Activated CD4-positive, alpha-beta T cell treated with anti-CD3 and anti-CD28 coated beads, Interleukin-2, Interleukin-4, amounts not matched to agents 100 ng/mL and 50 ng/mL, durations not matched to agents 16 hours and 8 hours (primary cell): ENCODE data around the gene WFDC6.
A peak's percentile ranks its signal among the peaks of the same experiment; 100 is the strongest.
"Not testable (repeated sequence)": the region's sequence is repeated elsewhere in the genome, so short reads cannot be mapped to it uniquely, and the experiment has no call there.

Source experiments
- DNase-seq: peaks from one replicate; pipeline ENCODE4 v3.0.0-alpha.2; 2020; ENCODE audit warnings: low spot score

Gene WFDC6

DNA sequence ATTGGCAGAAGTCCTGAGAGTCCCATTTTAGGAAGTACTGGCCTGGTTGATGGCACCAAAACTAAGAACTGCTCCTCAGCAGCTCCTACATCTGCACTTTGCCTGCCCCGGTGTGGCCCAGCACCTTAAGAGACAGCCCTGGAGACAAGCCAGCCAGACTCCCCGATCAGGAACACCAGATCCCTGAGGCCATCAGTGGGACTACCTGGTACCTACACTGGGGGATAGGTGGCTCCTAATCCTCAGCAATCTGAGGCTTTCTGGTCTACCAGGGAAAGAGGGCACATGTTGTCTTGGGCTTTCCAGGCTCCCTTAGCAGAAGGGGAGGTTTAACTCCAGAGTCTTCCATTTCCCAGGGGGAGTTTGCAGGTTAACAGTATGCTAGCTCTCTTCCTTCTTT, at the start of gene WFDC6:
WFDC6 (minus strand) TSS at position 101 of the 400 bp plus-strand sequence; CDS start at position 26, 75 bp downstream.
- DNase-seq = no peak

DNA sequence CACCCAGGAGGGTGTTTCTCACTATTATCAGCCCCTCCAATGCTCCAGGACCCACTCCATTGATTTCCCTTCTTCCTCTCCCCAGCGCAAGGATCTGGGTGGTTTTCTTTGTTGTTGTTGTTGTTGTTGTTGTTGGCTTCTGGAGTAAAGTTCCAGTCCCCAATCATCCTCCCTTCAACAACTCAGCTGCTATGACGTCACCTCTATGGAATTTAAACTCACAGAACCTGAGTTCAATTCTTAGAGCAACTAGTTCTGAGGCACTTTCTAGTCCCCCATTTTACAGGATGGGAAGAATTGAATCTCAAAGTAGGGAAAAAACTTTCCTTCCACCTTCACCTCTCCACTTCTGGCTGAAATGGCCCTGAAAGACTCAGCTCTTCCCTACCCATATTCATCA, 49.5 kb upstream of the WFDC6 start:
- DNase-seq = no peak

DNA sequence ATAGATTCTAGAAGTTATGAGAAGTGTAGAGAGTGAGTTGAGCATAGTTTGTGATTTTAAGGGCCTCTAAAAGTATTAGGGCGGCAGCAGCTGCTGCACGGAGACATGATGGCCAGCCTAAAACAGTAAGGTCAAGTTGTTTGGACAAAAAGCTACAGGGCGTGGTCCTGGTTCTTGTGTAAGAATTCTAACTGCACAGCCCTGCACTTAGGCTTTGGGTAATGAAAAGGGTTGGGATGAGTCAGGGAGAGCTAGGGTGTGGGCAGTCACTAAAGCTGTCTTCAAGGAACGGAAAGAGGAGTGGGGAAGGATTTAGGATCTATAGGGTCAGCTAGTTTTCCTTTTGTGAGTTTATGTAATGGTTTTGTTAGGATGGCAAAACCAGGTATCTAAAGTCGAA, 46.7 kb upstream of the WFDC6 start:
- not testable (repeated sequence) for DNase-seq

DNA sequence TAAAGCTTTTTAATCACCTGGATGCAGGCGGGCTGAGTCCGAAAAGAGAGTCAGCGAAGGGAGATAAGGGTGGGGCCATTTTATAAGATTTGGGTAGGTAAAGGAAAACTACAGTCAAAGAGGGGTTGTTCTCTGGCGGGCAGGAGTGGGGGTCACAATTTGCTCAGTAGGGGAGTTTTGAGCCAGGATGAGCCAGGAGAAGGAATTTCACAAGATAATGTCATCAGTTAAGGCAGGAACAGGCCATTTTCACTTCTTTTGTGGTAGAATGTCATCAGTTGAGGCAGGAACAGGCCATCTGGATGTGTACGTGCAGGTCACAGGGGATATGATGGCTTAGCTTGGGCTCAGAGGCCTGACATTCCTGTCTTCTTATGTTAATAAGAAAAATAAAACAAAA, 45.0 kb upstream of the WFDC6 start:
- not testable (repeated sequence) for DNase-seq

DNA sequence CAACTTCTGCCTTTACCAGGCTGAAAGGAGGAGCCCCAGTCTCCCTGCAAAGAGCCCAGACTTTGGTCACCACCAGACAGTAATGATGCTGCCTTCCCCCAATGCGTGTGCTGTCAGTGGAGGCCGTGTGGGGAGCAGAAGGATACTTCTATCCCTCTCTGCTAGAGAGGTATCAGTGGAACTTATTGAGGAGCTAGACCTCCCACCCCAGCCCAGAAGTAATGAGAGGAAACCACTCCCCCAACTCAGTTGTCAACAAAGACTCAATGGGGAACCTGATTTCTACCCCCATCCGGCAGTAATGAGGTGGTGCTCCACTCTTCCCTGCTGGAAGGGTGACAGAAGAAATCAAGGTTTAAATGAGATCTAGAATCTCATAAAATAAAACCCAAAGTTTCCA, 44.2 kb upstream of the WFDC6 start:
- no peak for DNase-seq

DNA sequence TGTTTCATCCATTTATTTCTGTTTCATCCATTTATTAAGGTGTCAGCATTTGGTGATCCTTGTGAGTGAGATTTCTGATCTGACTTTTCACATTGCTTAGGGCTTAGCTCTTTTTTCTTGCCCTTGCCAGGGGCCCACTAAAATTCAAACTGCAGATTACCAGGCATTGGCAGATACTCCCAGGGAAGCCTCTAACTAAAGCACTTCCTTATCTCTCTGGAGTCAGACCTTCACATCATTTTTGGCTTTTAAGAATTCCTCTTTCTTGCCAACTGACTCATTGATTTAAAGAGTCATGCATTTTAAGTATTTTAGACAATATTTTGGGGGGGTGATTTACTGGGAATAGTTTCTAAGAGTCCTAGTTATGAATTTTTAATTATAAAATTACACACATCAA, 42.4 kb upstream of the WFDC6 start:
- DNase-seq = no peak

DNA sequence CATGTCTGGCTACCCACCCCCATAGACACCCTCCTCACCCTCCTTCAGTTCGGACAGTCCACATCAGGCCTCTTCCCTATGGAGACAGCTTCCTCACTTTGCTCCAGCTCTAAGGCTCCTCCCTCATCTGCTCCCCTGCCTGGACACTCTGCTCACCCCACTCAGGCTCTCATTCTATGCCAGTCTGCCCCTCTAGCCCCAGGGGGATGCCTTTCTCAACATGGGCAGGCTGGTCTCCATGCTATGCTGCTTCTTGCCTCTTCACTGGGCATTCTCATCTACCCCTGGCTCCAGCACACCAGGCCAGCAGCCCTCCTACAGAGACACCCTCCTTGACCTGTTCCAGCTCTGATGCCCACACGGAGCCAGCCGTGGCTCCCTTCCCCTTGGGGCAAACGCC, 39.9 kb upstream of the WFDC6 start, which contains the start of gene WFDC8:
WFDC8 (minus strand) TSS at position 101 of the 400 bp plus-strand sequence; CDS start at position 64, 37 bp downstream.
- no peak for DNase-seq

DNA sequence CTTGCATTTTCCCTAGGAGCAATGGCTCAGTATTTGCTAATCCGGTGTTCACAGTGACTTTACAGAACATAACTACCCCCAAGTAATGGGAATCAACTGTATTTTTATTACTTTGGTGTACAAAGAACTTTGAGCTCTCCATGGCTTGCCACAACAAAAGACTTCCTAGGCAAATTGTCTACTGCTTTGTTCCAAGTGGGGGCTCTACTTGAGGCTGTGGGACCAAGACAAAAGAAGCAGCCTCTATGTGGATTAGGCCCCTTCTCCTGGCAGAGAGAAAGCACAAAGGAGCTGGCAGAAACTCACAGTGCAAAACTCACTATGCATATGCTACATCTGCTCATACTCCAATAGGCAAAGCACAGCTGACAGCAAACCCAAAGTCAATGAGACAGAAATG, 38.9 kb upstream of the WFDC6 start:
- no peak for DNase-seq

DNA sequence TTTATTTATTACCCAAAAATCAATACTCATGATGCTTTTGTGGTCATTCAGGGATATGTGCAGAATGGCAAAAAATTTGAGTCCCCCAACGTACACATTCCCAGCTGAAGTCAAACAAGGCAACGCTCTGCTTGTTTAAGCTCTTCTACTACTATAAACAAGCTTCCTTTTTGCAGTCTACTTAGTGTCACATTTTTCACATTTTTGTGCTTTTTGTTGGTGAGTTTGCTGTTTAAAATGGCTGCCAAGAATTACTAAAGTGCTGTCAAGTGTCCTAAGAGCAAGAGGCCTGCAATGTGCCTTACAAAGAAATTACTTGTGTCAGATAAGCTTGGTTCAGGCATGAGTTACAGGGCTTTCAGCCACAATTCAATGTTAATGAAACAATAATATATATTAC, 37.7 kb upstream of the WFDC6 start:
- DNase-seq = no peak

DNA sequence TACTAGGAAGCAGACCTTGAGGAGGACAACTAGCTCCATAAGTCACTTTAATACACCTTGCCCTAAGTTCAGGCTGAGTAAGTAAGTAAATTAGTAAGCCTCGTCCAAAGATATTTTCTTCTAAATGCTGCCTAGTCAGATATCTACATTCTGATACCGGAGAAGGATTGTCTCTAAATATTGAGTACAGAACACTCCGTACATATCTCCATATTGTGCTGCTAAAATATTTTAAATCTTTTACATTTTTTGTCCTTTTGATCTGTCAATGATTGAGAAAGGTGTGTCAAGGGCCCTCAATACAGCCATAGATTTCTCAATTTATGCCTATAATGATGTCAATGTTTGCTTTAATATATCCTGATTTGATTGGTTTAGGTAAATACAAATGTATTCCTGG, 36.6 kb upstream of the WFDC6 start:
- no peak for DNase-seq

DNA sequence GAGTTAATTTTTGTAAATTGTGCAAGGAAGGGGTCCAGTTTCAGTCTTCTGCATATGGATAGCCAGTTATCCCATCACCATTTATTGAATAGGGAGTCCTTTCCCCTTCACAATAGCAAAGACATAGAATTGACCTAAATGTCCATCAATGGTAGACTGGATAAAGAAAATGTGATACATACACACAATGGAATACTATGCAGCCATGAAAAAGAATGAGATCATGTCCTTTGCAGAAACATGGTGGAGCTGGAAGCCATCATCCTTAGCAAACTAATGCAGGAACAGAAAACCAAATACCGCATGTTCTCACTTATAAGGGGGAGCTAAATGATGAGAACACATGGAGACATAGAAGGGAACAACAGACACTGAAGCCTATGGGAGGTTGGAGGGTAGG, 30.4 kb upstream of the WFDC6 start:
- not testable (repeated sequence) for DNase-seq

DNA sequence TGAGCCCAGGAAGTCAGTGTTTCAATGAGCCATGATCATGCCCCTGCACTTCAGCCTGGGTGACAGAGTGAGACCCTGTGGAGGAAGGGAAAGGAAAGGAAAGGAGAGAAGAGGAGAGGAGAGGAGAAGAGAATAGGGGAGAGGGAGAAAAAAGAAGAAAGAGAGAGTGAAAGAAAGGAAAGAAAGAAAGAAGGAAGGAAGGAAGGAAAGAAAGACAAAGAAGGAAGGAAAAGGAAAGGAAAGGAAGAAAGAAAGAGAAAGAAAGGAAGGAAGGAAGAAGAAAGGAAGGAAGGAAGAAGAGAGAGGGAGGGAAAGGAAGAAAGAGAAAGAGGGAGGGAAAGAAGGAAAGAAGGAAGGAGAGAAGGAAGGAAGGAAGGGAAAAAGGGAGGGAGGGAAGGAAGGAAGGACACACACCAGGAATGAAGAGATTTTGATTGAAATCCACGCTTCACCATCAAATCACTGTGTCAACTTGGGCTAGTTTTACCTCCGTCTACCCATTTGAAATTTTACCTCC, 25.5 kb upstream of the WFDC6 start:
- DNase-seq = no peak

DNA sequence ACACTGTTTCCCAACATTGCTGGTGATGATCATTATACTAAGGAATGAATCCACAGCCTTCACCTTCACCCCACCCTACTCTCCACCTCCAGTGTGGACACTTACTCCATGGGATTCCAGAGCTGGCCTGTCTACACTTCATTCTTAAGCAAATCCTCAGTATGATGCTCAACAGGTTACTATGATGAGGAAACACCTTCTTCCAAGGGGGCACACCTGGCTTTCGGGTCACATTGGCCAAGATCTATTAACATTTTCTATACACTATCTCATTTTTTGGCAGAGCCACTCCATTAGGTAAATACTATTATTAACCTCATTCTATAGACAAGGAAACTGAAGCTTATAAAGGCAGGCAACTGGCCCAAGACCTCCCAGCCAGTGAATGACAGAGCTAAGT, 15.9 kb upstream of the WFDC6 start:
- DNase-seq = no peak

DNA sequence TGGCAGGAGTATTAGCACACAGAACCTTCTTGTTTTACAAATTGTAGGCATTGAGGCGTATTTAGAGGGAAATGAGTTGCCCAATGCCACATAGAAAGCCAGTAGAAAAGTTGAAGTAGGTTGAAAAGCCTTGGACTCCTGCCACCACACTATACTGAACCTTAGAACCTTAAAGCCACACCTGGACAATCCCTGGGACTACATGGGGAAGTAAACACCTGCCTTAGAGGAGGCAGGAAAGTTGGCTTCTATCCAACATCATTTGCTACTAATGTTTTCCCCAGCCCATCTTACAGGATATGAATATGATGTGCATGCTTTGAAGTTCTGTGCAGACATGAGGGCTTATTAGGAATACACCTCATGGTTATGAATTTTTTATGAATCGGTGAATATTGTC, 13.2 kb upstream of the WFDC6 start:
- DNase-seq = no peak

DNA sequence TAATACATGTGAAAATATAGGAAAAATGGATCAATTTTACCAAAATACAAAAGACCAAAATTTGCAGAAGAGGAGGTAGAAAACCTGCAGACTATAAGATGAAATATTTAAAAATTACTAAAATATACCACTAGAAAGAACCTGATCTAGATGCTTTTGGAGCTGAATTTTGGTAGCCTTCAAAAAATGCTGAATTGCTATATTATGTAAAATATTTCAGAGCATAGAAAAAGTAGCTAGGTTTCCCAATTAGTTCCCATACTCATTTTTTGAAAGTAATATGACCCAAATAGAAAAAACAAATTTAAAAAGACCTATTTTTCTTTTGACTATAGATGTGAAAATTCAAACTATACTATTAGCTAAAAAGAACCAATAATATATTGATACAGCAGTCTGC, 11.5 kb upstream of the WFDC6 start:
- no peak for DNase-seq

DNA sequence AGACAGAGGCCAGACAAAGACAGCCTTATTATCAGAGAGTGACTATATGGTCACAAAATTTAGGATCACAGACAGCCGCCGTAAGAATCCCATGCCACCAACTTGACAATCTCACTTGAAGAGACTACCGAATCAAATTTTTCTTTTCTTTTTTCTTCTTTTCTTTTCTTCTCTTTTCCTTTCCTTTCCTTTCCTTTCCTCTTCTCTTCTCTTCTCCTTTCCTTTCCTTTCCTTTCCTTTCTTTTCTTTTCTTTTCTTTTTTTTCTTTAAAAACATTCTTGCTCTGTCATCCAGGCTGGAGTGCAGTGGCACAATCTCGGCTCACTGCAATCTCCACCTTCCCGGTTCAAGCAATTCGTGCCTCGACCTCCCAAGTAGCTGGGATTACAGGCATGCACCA, 9.1 kb upstream of the WFDC6 start:
- DNase-seq = no peak

DNA sequence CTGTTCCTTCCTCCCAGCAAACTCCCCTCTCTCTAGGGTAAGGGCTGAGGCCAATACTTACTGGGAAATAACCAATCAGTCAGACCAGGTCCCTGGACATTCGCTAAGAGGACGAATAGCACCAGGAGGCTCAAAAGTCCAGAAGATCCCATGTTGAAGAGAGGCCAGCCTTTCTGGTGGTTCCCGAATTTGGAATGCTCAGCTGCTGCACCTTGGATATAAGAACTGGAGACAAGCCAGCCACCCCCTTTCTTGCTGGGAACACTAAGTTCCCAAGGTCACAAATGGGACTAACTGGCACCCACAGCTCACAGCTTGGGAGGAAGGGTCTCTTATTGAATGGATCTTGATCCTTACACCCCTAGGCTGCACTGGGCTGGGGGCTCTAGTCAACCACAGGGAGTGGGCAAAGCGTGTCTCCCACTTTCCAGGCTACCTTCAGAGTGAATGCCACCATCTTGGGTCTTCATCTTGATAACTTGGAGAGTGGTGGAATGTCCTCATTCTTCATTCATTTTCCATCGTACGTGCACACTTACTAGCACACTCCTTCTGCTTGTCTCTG, 8.0 kb upstream of the WFDC6 start, which contains the start of gene EPPIN:
EPPIN (minus strand) TSS at position 196 of the 565 bp plus-strand sequence; CDS start at position 152, 44 bp downstream.
- no peak for DNase-seq

DNA sequence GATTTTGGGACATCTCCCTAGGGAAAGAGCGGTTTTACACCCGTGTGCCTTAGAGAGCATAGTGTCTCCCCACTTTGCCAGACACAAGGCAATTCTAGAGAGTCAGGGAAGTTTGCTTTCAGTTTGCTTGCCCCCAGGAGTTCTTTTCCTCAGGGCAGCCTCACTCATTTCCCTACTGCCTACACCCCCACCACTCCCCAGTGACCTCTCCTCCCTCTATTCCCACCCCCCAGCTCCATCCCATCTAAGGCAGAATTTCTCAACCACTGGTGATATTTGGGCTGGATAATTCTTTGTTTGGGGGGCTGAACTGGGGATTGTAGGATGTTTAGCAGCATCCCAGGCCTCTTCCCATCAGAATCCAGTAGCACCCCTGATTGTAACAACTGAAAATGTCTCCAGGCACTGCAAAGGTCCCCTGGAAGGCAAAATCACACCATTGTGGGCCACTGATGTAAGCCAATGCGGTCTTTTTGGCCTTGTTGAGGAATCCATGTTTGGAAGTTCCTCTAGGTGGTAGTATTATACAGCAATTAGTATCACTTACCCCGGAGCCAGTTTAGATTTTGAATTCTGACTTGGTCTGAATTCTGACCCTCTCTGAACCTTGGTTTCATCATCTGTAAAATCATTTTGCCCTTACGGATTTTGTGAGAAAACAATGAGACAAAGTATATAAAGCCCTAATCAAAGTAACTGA, 6.6 kb upstream of the WFDC6 start:
- peak; percentile 3 for DNase-seq

DNA sequence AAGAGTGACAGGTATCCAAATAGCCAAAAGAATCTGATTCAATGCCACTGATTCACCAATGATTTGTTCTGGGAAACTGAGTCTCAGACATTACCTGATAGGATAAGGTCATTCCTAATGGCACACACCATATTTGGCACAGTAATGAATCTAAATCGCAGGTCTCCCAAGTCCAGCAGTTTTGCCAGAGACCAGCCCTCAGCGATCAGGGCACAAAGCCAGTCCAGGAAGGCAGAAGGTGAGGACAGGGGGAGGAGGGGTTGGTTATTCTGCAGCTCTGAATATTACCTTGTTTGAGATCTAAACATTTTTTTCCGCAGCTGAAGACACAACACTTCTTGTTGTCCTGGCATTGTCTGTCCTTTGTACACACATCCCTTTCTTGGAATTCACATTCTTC, 6.1 kb upstream of the WFDC6 start:
- DNase-seq = no peak

DNA sequence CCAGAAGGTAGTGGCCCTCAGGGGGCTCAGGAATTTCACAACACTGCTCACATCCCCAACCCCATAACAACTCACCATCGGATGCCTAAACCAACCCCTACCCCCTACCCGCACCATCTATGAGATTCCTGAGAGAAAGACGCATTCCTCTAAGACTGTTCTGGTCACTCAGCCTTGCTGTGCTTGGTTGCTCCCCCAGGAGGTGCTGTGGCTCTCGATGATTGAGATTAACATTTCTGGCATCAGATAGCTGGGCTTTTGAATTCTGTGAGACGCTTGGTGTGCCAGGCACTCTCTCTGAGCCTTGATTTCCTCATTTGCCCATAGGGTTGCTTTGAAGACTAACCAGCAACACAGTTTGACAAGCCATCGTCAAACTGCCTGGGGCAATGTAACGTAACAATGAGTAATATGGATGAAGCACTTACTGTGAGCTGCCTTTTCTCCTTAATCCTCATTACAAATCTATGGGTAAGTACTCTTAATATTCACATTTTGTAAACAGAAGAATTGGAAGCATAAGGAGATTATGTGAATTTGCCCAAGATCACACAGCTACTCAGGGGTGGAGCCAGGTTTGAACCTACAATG, 978 bp downstream of the WFDC6 start:
- DNase-seq = no peak

DNA sequence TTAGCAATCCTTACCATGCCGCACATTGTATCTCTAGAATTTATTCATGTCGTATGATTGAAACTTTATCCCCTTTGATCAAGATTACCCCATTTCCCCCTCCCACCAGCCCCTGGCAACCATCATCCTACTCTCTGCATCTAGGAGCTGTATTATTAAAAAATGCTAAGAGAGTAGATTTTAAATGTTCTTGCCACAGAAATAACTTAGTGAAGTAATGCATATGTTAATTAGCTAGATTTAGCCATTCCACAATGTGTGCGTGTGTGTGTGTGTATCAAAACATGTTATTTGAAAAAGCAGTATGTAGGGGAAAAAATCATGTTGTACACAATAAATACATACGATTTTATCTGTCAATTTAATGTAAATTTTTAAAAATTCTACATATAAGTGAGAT, 12.0 kb downstream of the WFDC6 start:
- DNase-seq = no peak

DNA sequence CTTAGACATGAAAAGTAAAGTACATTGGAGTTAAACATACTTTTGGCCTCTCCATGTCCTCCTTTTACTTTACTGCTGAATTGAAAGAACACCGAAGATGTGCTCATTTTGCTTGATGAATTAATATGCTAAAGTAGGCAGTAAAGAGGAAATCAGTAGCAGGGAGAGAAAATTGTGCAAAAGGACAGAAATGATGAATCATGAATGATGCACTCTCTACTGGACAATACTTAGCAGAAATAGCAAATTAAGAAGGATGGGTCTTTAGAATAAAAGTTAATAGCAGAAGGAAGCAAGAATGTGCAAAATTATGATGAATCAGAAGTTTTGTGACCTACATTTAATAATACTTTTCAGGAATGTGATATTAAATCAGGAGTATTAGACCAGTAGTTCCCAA, 15.5 kb downstream of the WFDC6 start:
- DNase-seq = no peak

DNA sequence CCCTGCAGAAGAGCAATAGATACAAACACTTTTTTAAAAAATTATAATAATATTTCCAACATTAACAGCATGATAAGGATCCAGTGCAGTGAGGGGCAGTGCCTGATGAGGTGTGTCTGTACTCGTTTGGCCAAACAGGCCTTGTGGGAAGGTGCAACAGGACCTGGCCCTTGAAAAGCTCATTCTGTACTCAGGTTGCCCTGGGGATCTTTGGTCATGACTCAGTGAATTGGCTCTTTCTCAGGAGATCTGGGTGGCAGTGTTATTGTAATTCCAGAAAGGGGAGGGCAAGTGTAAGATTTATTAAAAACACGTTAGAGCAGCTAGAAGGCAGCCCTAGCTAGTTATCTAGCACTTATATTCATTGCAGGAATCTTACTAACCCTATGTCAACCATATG, 21.0 kb downstream of the WFDC6 start:
- no peak for DNase-seq
